ENCODE results near the gene ARMC2. TPM values are rescaled to one million over a fixed set of nuclear protein-coding genes. Genes with fewer than 3 reads are reported as not detected.

ARMC2 gene
- polyA plus RNA-seq, 2 of the 4 experiments (the other 2 are of a cell fraction) = 2.1 to 4.9 TPM

GRCh38 chr6:108966855-108967755 lies 118.9 kb downstream of the ARMC2 start:
- DNase-seq (ENCODE audit: low read depth in 1 of 2, low spot score in 1 of 2) (no peak), FAIRE-seq (no peak), ATAC-seq (no peak)
- 71% methylated on average over 11 of the region's 12 CpGs for WGBS (ENCODE audit: missing lambda C conversion rate)
- Histone ChIP-seq H3K27ac (no peak overlapping the region), H3K4me3 (no peak overlapping the region), H3K4me2 (no peak overlapping the region), H3K9me3 (no peaks in the 10 kb centered on the region), H3K4me1 (no peaks in the 10 kb centered on the region)
- ChIA-PET CTCF (no interaction called here), POLR2A (no interaction called here)
- no peak for TF ChIP-seq JUNB (IDR thresholded peaks at IDR 0.05)
- no peak for TF ChIP-seq KDM5A (IDR thresholded peaks at IDR 0.05)
- no peak for TF ChIP-seq CBX8 (IDR thresholded peaks at IDR 0.05)
- TF ChIP-seq NPAS2 (CRISPR knock-in tag; IDR thresholded peaks at IDR 0.05; ENCODE audit: borderline replicate concordance) = no peak
- TF ChIP-seq, protein P1, sequence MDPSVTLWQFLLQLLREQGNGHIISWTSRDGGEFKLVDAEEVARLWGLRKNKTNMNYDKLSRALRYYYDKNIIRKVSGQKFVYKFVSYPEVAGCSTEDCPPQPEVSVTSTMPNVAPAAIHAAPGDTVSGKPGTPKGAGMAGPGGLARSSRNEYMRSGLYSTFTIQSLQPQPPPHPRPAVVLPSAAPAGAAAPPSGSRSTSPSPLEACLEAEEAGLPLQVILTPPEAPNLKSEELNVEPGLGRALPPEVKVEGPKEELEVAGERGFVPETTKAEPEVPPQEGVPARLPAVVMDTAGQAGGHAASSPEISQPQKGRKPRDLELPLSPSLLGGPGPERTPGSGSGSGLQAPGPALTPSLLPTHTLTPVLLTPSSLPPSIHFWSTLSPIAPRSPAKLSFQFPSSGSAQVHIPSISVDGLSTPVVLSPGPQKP (IDR thresholded peaks at IDR 0.05; ENCODE audit: low read depth, low read length) = no peak
- TF ChIP-seq, protein P2, sequence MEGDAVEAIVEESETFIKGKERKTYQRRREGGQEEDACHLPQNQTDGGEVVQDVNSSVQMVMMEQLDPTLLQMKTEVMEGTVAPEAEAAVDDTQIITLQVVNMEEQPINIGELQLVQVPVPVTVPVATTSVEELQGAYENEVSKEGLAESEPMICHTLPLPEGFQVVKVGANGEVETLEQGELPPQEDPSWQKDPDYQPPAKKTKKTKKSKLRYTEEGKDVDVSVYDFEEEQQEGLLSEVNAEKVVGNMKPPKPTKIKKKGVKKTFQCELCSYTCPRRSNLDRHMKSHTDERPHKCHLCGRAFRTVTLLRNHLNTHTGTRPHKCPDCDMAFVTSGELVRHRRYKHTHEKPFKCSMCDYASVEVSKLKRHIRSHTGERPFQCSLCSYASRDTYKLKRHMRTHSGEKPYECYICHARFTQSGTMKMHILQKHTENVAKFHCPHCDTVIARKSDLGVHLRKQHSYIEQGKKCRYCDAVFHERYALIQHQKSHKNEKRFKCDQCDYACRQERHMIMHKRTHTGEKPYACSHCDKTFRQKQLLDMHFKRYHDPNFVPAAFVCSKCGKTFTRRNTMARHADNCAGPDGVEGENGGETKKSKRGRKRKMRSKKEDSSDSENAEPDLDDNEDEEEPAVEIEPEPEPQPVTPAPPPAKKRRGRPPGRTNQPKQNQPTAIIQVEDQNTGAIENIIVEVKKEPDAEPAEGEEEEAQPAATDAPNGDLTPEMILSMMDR (IDR thresholded peaks at IDR 0.05) = no peak

DNA sequence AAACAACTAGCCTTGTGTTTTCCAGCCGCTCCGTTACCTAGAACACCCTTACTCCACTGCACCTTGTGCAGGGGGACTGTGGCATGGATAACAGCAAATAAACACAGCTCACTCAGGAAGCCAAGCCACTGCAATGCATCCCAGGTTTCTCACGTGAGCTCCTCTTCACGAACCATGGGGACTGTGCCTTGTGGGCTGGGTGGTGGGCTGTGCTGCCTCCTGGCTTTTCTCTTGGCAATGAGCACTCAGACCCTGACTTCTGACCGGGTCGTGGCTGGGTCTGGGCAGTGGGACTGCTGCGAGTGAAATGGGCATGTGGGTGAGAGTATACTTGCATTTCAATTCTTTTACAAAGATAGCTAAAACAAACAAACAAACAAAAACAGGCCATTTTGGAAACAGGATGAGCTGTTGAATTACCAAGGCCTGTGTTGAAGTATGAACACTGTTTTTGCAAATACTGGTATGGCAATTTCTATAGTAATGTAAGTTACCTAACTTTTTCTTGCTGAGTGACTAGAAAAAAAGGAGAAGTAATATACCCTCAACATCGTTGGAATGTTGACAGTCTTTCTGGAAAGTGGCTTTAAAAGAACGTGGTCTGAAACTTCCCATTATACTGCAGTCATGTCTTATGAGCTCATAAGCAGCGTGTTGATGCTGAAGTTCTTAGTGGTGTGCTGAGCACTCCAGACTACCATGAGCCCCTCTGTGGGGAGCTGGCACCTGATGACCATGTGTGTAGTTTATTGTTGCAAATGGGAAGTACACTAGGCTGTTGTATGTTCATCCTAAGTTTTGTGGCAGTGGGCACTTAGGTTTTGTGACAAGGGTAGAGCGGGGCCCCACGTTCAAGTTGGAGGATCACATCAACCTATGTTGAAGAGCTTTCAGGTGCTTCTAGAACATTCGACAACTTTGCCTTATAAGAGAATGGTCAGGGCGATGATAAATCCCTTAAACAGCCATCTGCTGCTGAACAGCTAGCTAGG lies 120.4 kb downstream of the ARMC2 start:
- no peak overlapping the region for H3K4me2 ChIP-seq
- TF ChIP-seq HOXA7 (CRISPR knock-in tag; IDR thresholded peaks at IDR 0.05) (no peak), HDAC2 (IDR thresholded peaks at IDR 0.05) (no peak), SREBF2 (IDR thresholded peaks at IDR 0.05) (no peak), BHLHE40 (IDR thresholded peaks at IDR 0.05; ENCODE audit: low read depth, low read length) (no peak)
- TF ChIP-seq, protein P3, sequence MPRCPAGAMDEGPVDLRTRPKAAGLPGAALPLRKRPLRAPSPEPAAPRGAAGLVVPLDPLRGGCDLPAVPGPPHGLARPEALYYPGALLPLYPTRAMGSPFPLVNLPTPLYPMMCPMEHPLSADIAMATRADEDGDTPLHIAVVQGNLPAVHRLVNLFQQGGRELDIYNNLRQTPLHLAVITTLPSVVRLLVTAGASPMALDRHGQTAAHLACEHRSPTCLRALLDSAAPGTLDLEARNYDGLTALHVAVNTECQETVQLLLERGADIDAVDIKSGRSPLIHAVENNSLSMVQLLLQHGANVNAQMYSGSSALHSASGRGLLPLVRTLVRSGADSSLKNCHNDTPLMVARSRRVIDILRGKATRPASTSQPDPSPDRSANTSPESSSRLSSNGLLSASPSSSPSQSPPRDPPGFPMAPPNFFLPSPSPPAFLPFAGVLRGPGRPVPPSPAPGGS (IDR thresholded peaks at IDR 0.05) = no peak
- ChIA-PET POLR2A (no interaction called here), CTCF (interaction anchor here (0.5 to 1.5 kb wide), 3 partner anchors 9 to 211 kb away, joined by 3 to 4 read pairs (median 3); no protein-coding TSS in a partner anchor)
- H3K4me1 ChIP-seq = no peaks in the 10 kb centered on the region
- FAIRE-seq (no peak), DNase-seq (ENCODE audit: low read depth in 1 of 2, low spot score in 1 of 2) (no peak), ATAC-seq (no peak)
- H3K4me3 ChIP-seq = no peak overlapping the region
- 73% methylated on average over 14 of the region's 14 CpGs for WGBS (ENCODE audit: missing lambda C conversion rate)
- H3K27ac ChIP-seq = no peak overlapping the region
- no peaks in the 10 kb centered on the region for H3K9me3 ChIP-seq

DNA sequence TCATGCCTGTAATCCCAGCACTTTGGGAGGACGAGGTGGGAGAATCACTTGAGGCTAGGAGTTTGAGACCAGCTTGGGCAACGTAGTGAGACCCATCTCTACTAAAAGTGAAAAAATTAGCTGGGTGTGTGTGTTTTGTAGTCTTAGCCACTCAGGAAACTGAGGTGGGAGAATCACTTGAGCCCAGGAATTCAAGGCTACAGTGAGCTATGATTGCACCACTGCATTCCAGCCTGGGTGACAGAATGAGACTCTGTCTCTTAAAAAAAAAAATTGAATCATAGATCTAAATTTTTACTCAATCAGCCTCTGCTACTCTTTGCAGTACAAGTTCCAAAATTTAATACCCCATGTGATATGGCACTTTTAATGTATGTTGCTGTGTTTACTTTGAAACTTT lies 121.6 kb downstream of the ARMC2 start:
- FAIRE-seq = no peak
- POLR2A ChIA-PET = no interaction called here

More for the DNA sequence above, 121.6 kb downstream of the ARMC2 start:
- Histone ChIP-seq H3K9me3 (no peaks in the 10 kb centered on the region), H3K4me2 (no peak overlapping the region), H3K4me3 (no peak overlapping the region), H3K27ac (no peak overlapping the region), H3K4me1 (no peaks in the 10 kb centered on the region)
- DNase-seq (ENCODE audit: low read depth in 1 of 2, low spot score in 1 of 2) (no peak), ATAC-seq (no peak)
- 29% methylated on average over 2 of the region's 2 CpGs for WGBS (ENCODE audit: missing lambda C conversion rate)
- CTCF ChIA-PET = interaction anchor here (0.6 kb wide), 1 partner anchor 954 kb away, joined by 3 read pairs; no protein-coding TSS in a partner anchor
- no peak for TF ChIP-seq ZFP36 (IDR thresholded peaks at IDR 0.05; ENCODE audit: borderline replicate concordance, partially characterized antibody)
- no peak for TF ChIP-seq EHMT2 (IDR thresholded peaks at IDR 0.05; ENCODE audit: low read depth)
